BJ (cell line): ENCODE data around the gene ASB1. TPM values are rescaled to one million over a fixed set of nuclear protein-coding genes. Genes with fewer than 3 reads are reported as not detected.

ENCODE experiments used
- CTCF ChIA-PET: fragments of 350-600 bp; formaldehyde crosslinking; extraction: SDS; loops from one replicate; lab custom pipeline; 2021; ENCODE audit warnings: antibody characterized with exemption, inconsistent platforms; lab: Yijun Ruan, JAX
- POLR2A ChIA-PET: fragments of 300-600 bp; sonication (Branson Sonifier 250); formaldehyde crosslinking; extraction: SDS; loops from one replicate; lab custom pipeline; 2021; ENCODE audit warnings: antibody characterized with exemption; lab: Charles Lee
- DNase-seq: peaks from one replicate; pipeline ENCODE4 v3.0.0-alpha.2; 2011; ENCODE audit warnings: low read depth
- H3K27me3 ChIP-seq: 2 replicates; pipeline ENCODE4 v1.6.0; 2011; ENCODE audit warnings: low read length; ENCODE audit not compliant: control insufficient read depth, insufficient read depth
- H3K36me3 ChIP-seq: 2 replicates; pipeline ENCODE4 v1.5.1; 2011; ENCODE audit warnings: low read length; ENCODE audit not compliant: control insufficient read depth, insufficient read depth
- H3K4me3 ChIP-seq: 2 replicates; pipeline ENCODE4 v1.5.1; 2011; ENCODE audit warnings: low read depth, mild to moderate bottlenecking, control low read depth, low read length
- polyA plus RNA-seq: library from polyadenylated mRNA; depleted of rRNA; stranded (reverse); fragments of >200 nt; gene quantifications from 2 replicates; pipeline ENCODE4 v1.2.3, GENCODE V29; 2011
- TF ChIP-seq, protein P1 (sequence below): IDR thresholded peaks from 2 replicates; pipeline ENCODE4 v1.5.1; 2011; ENCODE audit warnings: low read depth, mild to moderate bottlenecking, control low read depth, inconsistent platforms, low read length, moderate library complexity; ENCODE audit not compliant: insufficient read depth

The ASB1 gene
- polyA plus RNA-seq, 1 experiment: 33.4 TPM

GRCh38 chr2:238487652-238488346, 61.1 kb downstream of the ASB1 start:
- POLR2A ChIA-PET: no interaction called here
- H3K36me3 ChIP-seq: no peaks in the 10 kb centered on the region
- TF ChIP-seq, protein P1, sequence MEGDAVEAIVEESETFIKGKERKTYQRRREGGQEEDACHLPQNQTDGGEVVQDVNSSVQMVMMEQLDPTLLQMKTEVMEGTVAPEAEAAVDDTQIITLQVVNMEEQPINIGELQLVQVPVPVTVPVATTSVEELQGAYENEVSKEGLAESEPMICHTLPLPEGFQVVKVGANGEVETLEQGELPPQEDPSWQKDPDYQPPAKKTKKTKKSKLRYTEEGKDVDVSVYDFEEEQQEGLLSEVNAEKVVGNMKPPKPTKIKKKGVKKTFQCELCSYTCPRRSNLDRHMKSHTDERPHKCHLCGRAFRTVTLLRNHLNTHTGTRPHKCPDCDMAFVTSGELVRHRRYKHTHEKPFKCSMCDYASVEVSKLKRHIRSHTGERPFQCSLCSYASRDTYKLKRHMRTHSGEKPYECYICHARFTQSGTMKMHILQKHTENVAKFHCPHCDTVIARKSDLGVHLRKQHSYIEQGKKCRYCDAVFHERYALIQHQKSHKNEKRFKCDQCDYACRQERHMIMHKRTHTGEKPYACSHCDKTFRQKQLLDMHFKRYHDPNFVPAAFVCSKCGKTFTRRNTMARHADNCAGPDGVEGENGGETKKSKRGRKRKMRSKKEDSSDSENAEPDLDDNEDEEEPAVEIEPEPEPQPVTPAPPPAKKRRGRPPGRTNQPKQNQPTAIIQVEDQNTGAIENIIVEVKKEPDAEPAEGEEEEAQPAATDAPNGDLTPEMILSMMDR: no peak
- DNase-seq: no peak
- H3K4me3 ChIP-seq: no peak overlapping the region
- CTCF ChIA-PET: no interaction called here
- H3K27me3 ChIP-seq: peaks cover 3% of the 10 kb centered on the region

- Histone ChIP-seq H3K36me3 (no peaks in the 10 kb centered on the region), H3K4me3 (no peak overlapping the region), H3K27me3 (peaks cover 3% of the 10 kb centered on the region)
- TF ChIP-seq, protein P1: no peak
- ChIA-PET POLR2A (no interaction called here), CTCF (no interaction called here)
- DNase-seq: no peak
Observed at GRCh38 chr2:238488347-238488826, 61.7 kb downstream of the ASB1 start.

DNA sequence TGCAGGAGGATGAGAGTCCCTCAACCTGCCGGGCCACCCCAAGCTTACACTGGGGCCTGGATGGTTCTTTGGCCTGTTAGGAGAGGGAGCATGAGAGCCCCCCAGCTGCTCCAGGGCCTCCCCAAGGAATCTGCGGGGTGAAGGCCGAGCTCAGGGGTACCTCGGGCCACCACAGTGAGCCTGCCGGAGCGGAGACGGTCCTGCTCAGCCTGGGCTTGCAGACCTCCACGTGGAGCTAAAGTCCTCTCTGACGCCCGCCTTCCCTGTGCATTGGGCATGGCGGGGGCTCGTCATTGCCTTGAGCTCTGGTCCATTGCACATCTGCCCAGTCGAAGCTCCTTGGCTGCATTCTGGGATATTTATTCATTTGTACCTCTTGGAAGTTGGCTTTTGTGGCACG, 62.7 kb downstream of the ASB1 start:
- CTCF ChIA-PET: interaction anchor here (1.2 kb wide), 1 partner anchor 24 kb away, joined by 4 read pairs; no protein-coding TSS in a partner anchor

DNA sequence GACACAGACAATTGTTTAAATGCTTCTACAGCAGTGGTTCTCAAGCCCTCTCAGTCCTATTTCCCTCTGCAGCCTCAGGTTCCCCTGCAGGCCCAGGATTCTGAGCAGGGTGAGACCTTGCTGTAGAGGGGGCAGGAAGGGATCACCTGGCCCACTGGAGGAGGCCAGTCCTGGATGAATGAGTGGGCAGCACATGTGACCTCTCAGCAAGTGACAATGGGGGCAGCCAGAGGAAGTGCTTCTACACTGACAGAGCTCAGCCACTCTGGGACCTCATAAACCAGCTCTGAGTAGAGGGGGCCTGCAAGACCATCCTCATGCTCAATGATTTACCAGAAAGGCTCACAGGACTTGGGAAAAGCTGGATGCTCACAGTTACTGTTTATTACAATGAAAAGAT, 63.2 kb downstream of the ASB1 start:
- Histone ChIP-seq H3K4me3 (no peak overlapping the region), H3K27me3 (peaks cover 3% of the 10 kb centered on the region), H3K36me3 (no peaks in the 10 kb centered on the region)
- DNase-seq: no peak
- ChIA-PET POLR2A (no interaction called here), CTCF (interaction anchor here (1.2 kb wide), 1 partner anchor 24 kb away, joined by 4 read pairs; no protein-coding TSS in a partner anchor)
- TF ChIP-seq, protein P1: no peak

More for the DNA sequence above, 62.7 kb downstream of the ASB1 start:
- TF ChIP-seq, protein P1: no peak
- H3K36me3 ChIP-seq: no peaks in the 10 kb centered on the region
- DNase-seq: no peak
- no peak overlapping the region for H3K4me3 ChIP-seq
- POLR2A ChIA-PET: no interaction called here
- H3K27me3 ChIP-seq: peaks cover 3% of the 10 kb centered on the region

DNA sequence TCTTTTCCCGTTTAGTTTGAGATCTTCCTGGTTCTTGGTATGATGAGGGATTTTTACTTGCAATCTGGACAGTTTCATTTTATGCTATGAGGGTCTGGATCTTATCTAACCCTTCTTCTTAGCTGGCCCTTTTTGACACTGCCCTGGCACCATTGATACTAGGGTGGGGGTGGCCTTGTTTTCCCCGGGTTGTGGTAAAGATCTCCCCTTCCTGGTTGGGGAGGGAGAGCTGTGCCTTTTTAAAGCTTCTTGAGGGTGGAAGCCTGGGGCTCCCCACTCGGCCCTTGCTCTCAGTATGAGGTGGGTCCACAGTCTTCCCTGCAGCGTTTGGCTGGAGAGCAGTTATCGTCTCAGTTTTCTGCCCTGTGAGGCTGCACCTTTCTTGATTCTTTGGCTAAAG, 66.1 kb downstream of the ASB1 start:
- TF ChIP-seq, protein P1: no peak
- no peaks in the 10 kb centered on the region for H3K36me3 ChIP-seq
- ChIA-PET POLR2A (interaction anchor here (0.6 kb wide), 1 partner anchor 16 kb away, joined by 3 read pairs; no protein-coding TSS in a partner anchor), CTCF (interaction anchor here (0.7 to 1.7 kb wide), 4 partner anchors 14 to 23 kb away, joined by 3 to 4 read pairs (median 3); no protein-coding TSS in a partner anchor)
- no peak overlapping the region for H3K4me3 ChIP-seq
- peaks cover 3% of the 10 kb centered on the region for H3K27me3 ChIP-seq
- no peak for DNase-seq
